ENCODE measurements around the gene SHTN1.

SHTN1 gene

GRCh38 chr10:117004227-117005025 is 561 bp downstream of the SHTN1 start:
- TF ChIP-seq ZFX (IDR thresholded peaks at IDR 0.05) (peak; percentile 50; the same call in 1 of the 2 replicates), CTCF (conservative IDR thresholded peaks at IDR 0.05) (peak; percentile 4; the same call in 1 of the 2 replicates)
- H3K27ac ChIP-seq = peak overlapping the region; percentile 96

- no peak for TF ChIP-seq CTCF (conservative IDR thresholded peaks at IDR 0.05)
- TF ChIP-seq ZFX (IDR thresholded peaks at IDR 0.05) = no peak
- no peak overlapping the region for H3K27ac ChIP-seq
Measured at GRCh38 chr10:117003336-117003735, 1.7 kb downstream of the SHTN1 start.

GRCh38 chr10:117002206-117002605 is 2.8 kb downstream of the SHTN1 start:
- TF ChIP-seq CTCF (conservative IDR thresholded peaks at IDR 0.05) = no peak
- no peak for TF ChIP-seq ZFX (IDR thresholded peaks at IDR 0.05)
- no peak overlapping the region for H3K27ac ChIP-seq

- TF ChIP-seq CTCF (conservative IDR thresholded peaks at IDR 0.05) = no peak
- TF ChIP-seq ZFX (IDR thresholded peaks at IDR 0.05) = no peak
- H3K27ac ChIP-seq = no peak overlapping the region
Measured at GRCh38 chr10:117001144-117001543, 3.8 kb downstream of the SHTN1 start.

GRCh38 chr10:117000580-117000979 is 4.4 kb downstream of the SHTN1 start:
- TF ChIP-seq ZFX (IDR thresholded peaks at IDR 0.05) (no peak), CTCF (conservative IDR thresholded peaks at IDR 0.05) (no peak)
- H3K27ac ChIP-seq = no peak overlapping the region

GRCh38 chr10:116998172-116998571 is 6.8 kb downstream of the SHTN1 start:
- TF ChIP-seq ZFX (IDR thresholded peaks at IDR 0.05) = no peak
- TF ChIP-seq CTCF (conservative IDR thresholded peaks at IDR 0.05) = no peak
- H3K27ac ChIP-seq = no peak overlapping the region

GRCh38 chr10:116997015-116997414 is 8.0 kb downstream of the SHTN1 start:
- no peak overlapping the region for H3K27ac ChIP-seq
- no peak for TF ChIP-seq CTCF (conservative IDR thresholded peaks at IDR 0.05)

Data from C4-2B (cell line).